BJ (cell line): ENCODE results near the gene PIAS4. TPM values are rescaled to one million over a fixed set of nuclear protein-coding genes. Genes with fewer than 3 reads are reported as not detected.

ENCODE experiments used
- CTCF ChIA-PET: fragments of 350-600 bp; formaldehyde crosslinking; extraction: SDS; loops from one replicate; lab custom pipeline; 2021; ENCODE audit warnings: antibody characterized with exemption, inconsistent platforms; lab: Yijun Ruan, JAX
- POLR2A ChIA-PET: fragments of 300-600 bp; sonication (Branson Sonifier 250); formaldehyde crosslinking; extraction: SDS; loops from one replicate; lab custom pipeline; 2021; ENCODE audit warnings: antibody characterized with exemption; lab: Charles Lee
- DNase-seq: peaks from one replicate; pipeline ENCODE4 v3.0.0-alpha.2; 2011; ENCODE audit warnings: low read depth
- H3K27me3 ChIP-seq: 2 replicates; pipeline ENCODE4 v1.6.0; 2011; ENCODE audit warnings: low read length; ENCODE audit not compliant: control insufficient read depth, insufficient read depth
- H3K36me3 ChIP-seq: 2 replicates; pipeline ENCODE4 v1.5.1; 2011; ENCODE audit warnings: low read length; ENCODE audit not compliant: control insufficient read depth, insufficient read depth
- H3K4me3 ChIP-seq: 2 replicates; pipeline ENCODE4 v1.5.1; 2011; ENCODE audit warnings: low read depth, mild to moderate bottlenecking, control low read depth, low read length
- CTCF ChIP-seq: IDR thresholded peaks from 2 replicates; pipeline ENCODE4 v1.5.1; 2011; ENCODE audit warnings: low read depth, mild to moderate bottlenecking, control low read depth, inconsistent platforms, low read length, moderate library complexity; ENCODE audit not compliant: insufficient read depth
- polyA plus RNA-seq: library from polyadenylated mRNA; depleted of rRNA; stranded (reverse); fragments of >200 nt; gene quantifications from 2 replicates; pipeline ENCODE4 v1.2.3, GENCODE V29; 2011

Gene PIAS4
- polyA plus RNA-seq, 1 experiment = 18.2 TPM

- CTCF ChIA-PET = no interaction called here
- TF ChIP-seq CTCF = no peak
- peaks cover 17% of the 10 kb centered on the region for H3K36me3 ChIP-seq
- no peak for DNase-seq
- no peak overlapping the region for H3K4me3 ChIP-seq
- POLR2A ChIA-PET = no interaction called here
- H3K27me3 ChIP-seq = no peaks in the 10 kb centered on the region
These were observed 16.3 kb downstream of the PIAS4 start for GRCh38 chr19:4023600-4024398.

GRCh38 chr19:4025317-4025716 is 17.8 kb downstream of the PIAS4 start:
- POLR2A ChIA-PET = interaction anchor here (0.5 kb wide), 1 partner anchor 766 kb away, joined by 7 read pairs; the partner anchor contains the start of gene FEM1A
- Histone ChIP-seq H3K27me3 (no peaks in the 10 kb centered on the region), H3K4me3 (no peak overlapping the region), H3K36me3 (peaks cover 19% of the 10 kb centered on the region)
- CTCF ChIA-PET = no interaction called here
- DNase-seq = no peak
- no peak for TF ChIP-seq CTCF

GRCh38 chr19:4027146-4027545 is 19.6 kb downstream of the PIAS4 start:
- CTCF ChIA-PET = no interaction called here
- DNase-seq = no peak
- POLR2A ChIA-PET = interaction anchor here (0.7 kb wide), 1 partner anchor 14 kb away, joined by 4 read pairs; no protein-coding TSS in a partner anchor
- Histone ChIP-seq H3K4me3 (no peak overlapping the region), H3K27me3 (no peaks in the 10 kb centered on the region), H3K36me3 (peaks cover 26% of the 10 kb centered on the region)
- no peak for TF ChIP-seq CTCF

- CTCF ChIA-PET = no interaction called here
- DNase-seq = no peak
- H3K4me3 ChIP-seq = no peak overlapping the region
- no peaks in the 10 kb centered on the region for H3K27me3 ChIP-seq
- peaks cover 33% of the 10 kb centered on the region for H3K36me3 ChIP-seq
- no peak for TF ChIP-seq CTCF
- POLR2A ChIA-PET = no interaction called here
These were observed 21.1 kb downstream of the PIAS4 start for GRCh38 chr19:4028334-4029246.

GRCh38 chr19:4029247-4029614 is 21.7 kb downstream of the PIAS4 start:
- ChIA-PET POLR2A (interaction anchor here (0.5 kb wide), 1 partner anchor 72 kb away, joined by 3 read pairs; no protein-coding TSS in a partner anchor), CTCF (no interaction called here)
- no peak for TF ChIP-seq CTCF
- H3K36me3 ChIP-seq = peaks cover 32% of the 10 kb centered on the region
- no peak overlapping the region for H3K4me3 ChIP-seq
- DNase-seq = no peak
- H3K27me3 ChIP-seq = no peaks in the 10 kb centered on the region
